TTC549 (cell line): ENCODE measurements around the gene FREM3.
"Not testable (repeated sequence)": the region's sequence is repeated elsewhere in the genome, so short reads cannot be mapped to it uniquely, and the experiment has no call there.

Experiments
- FAIRE-seq: peaks from 2 replicates; lab custom pipeline; 2012; peaks lifted over from hg19 to GRCh38; lab: Jason Lieb, UNC

The FREM3 gene

GRCh38 chr4:143581331-143581946 lies 119.0 kb downstream of the FREM3 start:
- FAIRE-seq, result no peak

GRCh38 chr4:143575331-143575730 lies 125.1 kb downstream of the FREM3 start:
- FAIRE-seq, result no peak

- no peak for FAIRE-seq
Measured at GRCh38 chr4:143564472-143564871, 136.0 kb downstream of the FREM3 start.

- FAIRE-seq, result no peak
Measured at GRCh38 chr4:143559757-143560147, 140.7 kb downstream of the FREM3 start.

- FAIRE-seq, result no peak
Measured at GRCh38 chr4:143558823-143559756, 141.4 kb downstream of the FREM3 start.

- no peak for FAIRE-seq
Measured at GRCh38 chr4:143558286-143558685, 142.2 kb downstream of the FREM3 start.

GRCh38 chr4:143555676-143556075 lies 144.8 kb downstream of the FREM3 start:
- no peak for FAIRE-seq

- no peak for FAIRE-seq
Measured at GRCh38 chr4:143554728-143555597, 145.5 kb downstream of the FREM3 start.

GRCh38 chr4:143549928-143550327 lies 150.5 kb downstream of the FREM3 start:
- FAIRE-seq, result no peak

GRCh38 chr4:143539670-143540023 lies 160.8 kb downstream of the FREM3 start:
- FAIRE-seq, result no peak

- FAIRE-seq, result no peak
Measured at GRCh38 chr4:143538979-143539669, 161.4 kb downstream of the FREM3 start.

GRCh38 chr4:143531788-143532491 lies 168.5 kb downstream of the FREM3 start:
- no peak for FAIRE-seq

GRCh38 chr4:143531380-143531779 lies 169.1 kb downstream of the FREM3 start:
- FAIRE-seq, result no peak

GRCh38 chr4:143528046-143528445 lies 172.4 kb downstream of the FREM3 start:
- not testable (repeated sequence) for FAIRE-seq
